Measurements from ENCODE around the gene TTLL10.
"Not testable (repeated sequence)": the region's sequence is repeated elsewhere in the genome, so short reads cannot be mapped to it uniquely, and the experiment has no call there.

TTLL10 gene

GRCh38 chr1:1171546-1172340 lies 1.9 kb upstream of the TTLL10 start:
- DNase-seq (ENCODE audit: low read depth), result no peak

GRCh38 chr1:1173061-1173792 lies 453 bp upstream of the TTLL10 start:
- DNase-seq (ENCODE audit: low read depth), result no peak

- no peak for DNase-seq (ENCODE audit: low read depth)
Measured at GRCh38 chr1:1175221-1176062, 1.8 kb downstream of the TTLL10 start.

- not testable (repeated sequence) for DNase-seq (ENCODE audit: low read depth)
Measured at GRCh38 chr1:1176063-1176761, 2.5 kb downstream of the TTLL10 start.

GRCh38 chr1:1176931-1177330 lies 3.3 kb downstream of the TTLL10 start:
- no peak for DNase-seq (ENCODE audit: low read depth)

GRCh38 chr1:1177452-1178206 lies 3.9 kb downstream of the TTLL10 start:
- DNase-seq (ENCODE audit: low read depth), result no peak

- no peak for DNase-seq (ENCODE audit: low read depth)
Measured at GRCh38 chr1:1178794-1179331, 5.2 kb downstream of the TTLL10 start.

- no peak for DNase-seq (ENCODE audit: low read depth)
Measured at GRCh38 chr1:1179346-1179982, 5.8 kb downstream of the TTLL10 start.

GRCh38 chr1:1179983-1180861 lies 6.5 kb downstream of the TTLL10 start:
- DNase-seq (ENCODE audit: low read depth), result no peak

GRCh38 chr1:1181129-1181937 lies 7.7 kb downstream of the TTLL10 start:
- no peak for DNase-seq (ENCODE audit: low read depth)

GRCh38 chr1:1181938-1182410 lies 8.3 kb downstream of the TTLL10 start:
- no peak for DNase-seq (ENCODE audit: low read depth)

- no peak for DNase-seq (ENCODE audit: low read depth)
Measured at GRCh38 chr1:1182491-1183220, 9.0 kb downstream of the TTLL10 start.

GRCh38 chr1:1183221-1183747 lies 9.6 kb downstream of the TTLL10 start:
- DNase-seq (ENCODE audit: low read depth), result no peak

- DNase-seq (ENCODE audit: low read depth), result no peak
Measured at GRCh38 chr1:1183833-1184775, 10.4 kb downstream of the TTLL10 start.

- no peak for DNase-seq (ENCODE audit: low read depth)
Measured at GRCh38 chr1:1185101-1185765, 11.6 kb downstream of the TTLL10 start.

GRCh38 chr1:1187938-1188337 lies 14.3 kb downstream of the TTLL10 start:
- no peak for DNase-seq (ENCODE audit: low read depth)

Measured in T follicular helper cell (primary cell).